ENCODE measurements around the gene NAV3. TPM values are rescaled to one million over a fixed set of nuclear protein-coding genes. Genes with fewer than 3 reads are reported as not detected.

The NAV3 gene
- polyA plus RNA-seq, 1 donor from 2014 or later: 36.9 TPM

- Histone ChIP-seq H3K27ac (ENCODE audit: low read length) (no peak overlapping the region), H3K36me3 (ENCODE audit: insufficient read depth, low read length) (no peaks in the 10 kb centered on the region), H2AFZ (ENCODE audit: low read depth, low read length) (no peak overlapping the region), H3K9ac (ENCODE audit: low read length) (no peak overlapping the region), H3K79me2 (replicated peaks; ENCODE audit: insufficient read depth, low read length) (no peaks in the 10 kb centered on the region), H4K20me1 (ENCODE audit: insufficient read depth) (no peaks in the 10 kb centered on the region), H3K9me3 (ENCODE audit: low read length) (no peaks in the 10 kb centered on the region), H3F3A (ENCODE audit: insufficient read depth, low read length, poor library complexity, severe bottlenecking) (no peaks in the 10 kb centered on the region), H3K27me3 (ENCODE audit: insufficient read depth, low read depth, low read length) (no peaks in the 10 kb centered on the region), H3K9me2 (ENCODE audit: insufficient read depth, low read length) (no peaks in the 10 kb centered on the region), H3K4me3 (ENCODE audit: low read length) (no peak overlapping the region), H3K4me2 (ENCODE audit: low read length) (no peak overlapping the region)
- TF ChIP-seq REST (IDR thresholded peaks at IDR 0.05; ENCODE audit: borderline replicate concordance) (no peak), EP300 (conservative IDR thresholded peaks at IDR 0.05; ENCODE audit: poor library complexity, severe bottlenecking) (no peak), CTCF (IDR thresholded peaks at IDR 0.05; ENCODE audit: poor library complexity, severe bottlenecking) (no peak), RAD21 (conservative IDR thresholded peaks at IDR 0.05) (no peak), SMC3 (conservative IDR thresholded peaks at IDR 0.05; ENCODE audit: poor library complexity) (no peak), EZH2 (IDR thresholded peaks at IDR 0.05; ENCODE audit: borderline replicate concordance, insufficient read depth, low read length, poor library complexity, severe bottlenecking) (no peak), TAF1 (IDR thresholded peaks at IDR 0.05; ENCODE audit: low read depth) (no peak), MXI1 (conservative IDR thresholded peaks at IDR 0.05; ENCODE audit: poor library complexity, severe bottlenecking) (no peak), POLR2AphosphoS5 (IDR thresholded peaks at IDR 0.05) (no peak)
Observed at GRCh38 chr12:77788231-77789168, 42.2 kb upstream of the NAV3 start.

- Histone ChIP-seq H3K4me3 (ENCODE audit: low read length) (no peak overlapping the region), H3K9ac (ENCODE audit: low read length) (no peak overlapping the region), H3K27ac (ENCODE audit: low read length) (no peak overlapping the region), H2AFZ (ENCODE audit: low read depth, low read length) (no peak overlapping the region), H3K27me3 (ENCODE audit: insufficient read depth, low read depth, low read length) (no peaks in the 10 kb centered on the region), H3K36me3 (ENCODE audit: insufficient read depth, low read length) (no peaks in the 10 kb centered on the region), H4K20me1 (ENCODE audit: insufficient read depth) (peaks cover 8% of the 10 kb centered on the region), H3K9me2 (ENCODE audit: insufficient read depth, low read length) (no peaks in the 10 kb centered on the region), H3F3A (ENCODE audit: insufficient read depth, low read length, poor library complexity, severe bottlenecking) (no peaks in the 10 kb centered on the region), H3K79me2 (replicated peaks; ENCODE audit: insufficient read depth, low read length) (no peaks in the 10 kb centered on the region), H3K4me2 (ENCODE audit: low read length) (no peak overlapping the region), H3K9me3 (ENCODE audit: low read length) (no peaks in the 10 kb centered on the region)
- TF ChIP-seq POLR2AphosphoS5 (IDR thresholded peaks at IDR 0.05): peak; percentile 89
- TF ChIP-seq EP300 (conservative IDR thresholded peaks at IDR 0.05; ENCODE audit: poor library complexity, severe bottlenecking): peak; percentile 98
- no peak for TF ChIP-seq TAF1 (IDR thresholded peaks at IDR 0.05; ENCODE audit: low read depth)
Observed at GRCh38 chr12:77795699-77796098, 35.0 kb upstream of the NAV3 start.

Data from neural cell (in vitro differentiated cells).